ENCODE measurements around the gene MYLK.

Gene MYLK

GRCh38 chr3:123706871-123707270 is 177.3 kb downstream of the MYLK start:
- no peak for TF ChIP-seq SIN3A (IDR thresholded peaks at IDR 0.05; ENCODE audit: borderline replicate concordance, insufficient read depth, low read length)
- TF ChIP-seq POLR2AphosphoS5 (IDR thresholded peaks at IDR 0.05; ENCODE audit: low read depth, low read length), result no peak
- no peak for TF ChIP-seq TAF1 (IDR thresholded peaks at IDR 0.05; ENCODE audit: borderline replicate concordance, insufficient read depth, low read length)
- TF ChIP-seq REST (IDR thresholded peaks at IDR 0.05; ENCODE audit: insufficient read depth in 1 of 2, low read depth in 2 of 2, low read length in 2 of 2), result no peak
- TF ChIP-seq FOXP2 (optimal IDR thresholded peaks at IDR 0.05; ENCODE audit: borderline replicate concordance, extremely low read depth, extremely low read length, insufficient read depth), result no peak

DNA sequence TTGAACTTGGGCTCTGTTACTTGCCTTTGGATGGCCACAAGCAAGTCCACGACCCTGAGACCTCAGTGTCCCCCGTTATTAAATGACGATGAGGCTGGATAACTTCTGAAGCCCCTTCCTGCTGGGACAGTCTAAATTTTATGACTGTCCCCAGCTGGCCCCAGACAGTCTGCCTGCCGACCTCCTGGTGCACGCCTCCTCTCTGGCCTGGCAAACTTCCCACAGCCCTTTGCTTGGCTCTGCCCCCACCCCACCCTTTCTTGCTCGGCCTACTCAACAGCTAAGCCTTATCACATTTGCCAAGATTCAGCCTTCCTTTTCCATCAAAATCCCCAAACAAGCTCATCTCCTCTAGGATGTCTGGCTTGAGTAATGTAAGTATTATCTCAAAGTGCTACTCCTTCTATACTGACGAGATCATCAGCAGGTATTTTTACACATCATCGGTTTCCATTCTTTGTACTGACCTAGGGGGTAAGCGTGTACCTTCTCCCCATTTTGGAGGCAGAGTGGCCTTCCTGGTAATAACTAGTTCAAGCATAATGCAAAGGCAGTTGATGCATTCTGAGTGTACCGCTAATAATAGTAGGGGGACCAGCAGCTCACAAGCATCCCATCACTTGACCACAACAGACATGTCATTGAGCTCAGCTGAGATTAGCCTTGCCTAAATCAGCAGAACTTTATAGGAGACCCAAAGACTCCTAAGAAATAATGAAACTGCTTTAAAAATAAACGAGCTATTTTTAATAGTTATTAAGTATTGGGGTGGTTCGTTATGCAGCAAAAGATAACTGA is 178.4 kb downstream of the MYLK start:
- TF ChIP-seq POLR2AphosphoS5 (IDR thresholded peaks at IDR 0.05; ENCODE audit: low read depth, low read length) (no peak), FOXP2 (optimal IDR thresholded peaks at IDR 0.05; ENCODE audit: borderline replicate concordance, extremely low read depth, extremely low read length, insufficient read depth) (no peak), SIN3A (IDR thresholded peaks at IDR 0.05; ENCODE audit: borderline replicate concordance, insufficient read depth, low read length) (no peak), TAF1 (IDR thresholded peaks at IDR 0.05; ENCODE audit: borderline replicate concordance, insufficient read depth, low read length) (no peak), REST (IDR thresholded peaks at IDR 0.05; ENCODE audit: insufficient read depth in 1 of 2, low read depth in 2 of 2, low read length in 2 of 2) (no peak)

- TF ChIP-seq FOXP2 (optimal IDR thresholded peaks at IDR 0.05; ENCODE audit: borderline replicate concordance, extremely low read depth, extremely low read length, insufficient read depth), result no peak
- TF ChIP-seq SIN3A (IDR thresholded peaks at IDR 0.05; ENCODE audit: borderline replicate concordance, insufficient read depth, low read length), result no peak
- TF ChIP-seq POLR2AphosphoS5 (IDR thresholded peaks at IDR 0.05; ENCODE audit: low read depth, low read length), result no peak
- TF ChIP-seq REST (IDR thresholded peaks at IDR 0.05; ENCODE audit: insufficient read depth in 1 of 2, low read depth in 2 of 2, low read length in 2 of 2), result no peak
- TF ChIP-seq TAF1 (IDR thresholded peaks at IDR 0.05; ENCODE audit: borderline replicate concordance, insufficient read depth, low read length), result no peak
Observed at GRCh38 chr3:123702720-123703119, 181.4 kb downstream of the MYLK start.

GRCh38 chr3:123700791-123701722 is 183.1 kb downstream of the MYLK start:
- TF ChIP-seq TAF1 (IDR thresholded peaks at IDR 0.05; ENCODE audit: borderline replicate concordance, insufficient read depth, low read length), result no peak
- no peak for TF ChIP-seq FOXP2 (optimal IDR thresholded peaks at IDR 0.05; ENCODE audit: borderline replicate concordance, extremely low read depth, extremely low read length, insufficient read depth)
- no peak for TF ChIP-seq SIN3A (IDR thresholded peaks at IDR 0.05; ENCODE audit: borderline replicate concordance, insufficient read depth, low read length)
- TF ChIP-seq POLR2AphosphoS5 (IDR thresholded peaks at IDR 0.05; ENCODE audit: low read depth, low read length), result no peak
- TF ChIP-seq REST (IDR thresholded peaks at IDR 0.05; ENCODE audit: insufficient read depth in 1 of 2, low read depth in 2 of 2, low read length in 2 of 2), result no peak

All from PFSK-1 (cell line).